ENCODE results near the gene YARS1. TPM values are rescaled to one million over a fixed set of nuclear protein-coding genes. Genes with fewer than 3 reads are reported as not detected.

Gene YARS1
- total RNA-seq, 4 donors from 2014 or later = 37.8 to 59.4 (median 55.9) TPM

GRCh38 chr1:32767641-32768040 is 49.5 kb downstream of the YARS1 start:
- TF ChIP-seq CTCF (IDR thresholded peaks at IDR 0.05 in 4 of 5, conservative IDR thresholded peaks at IDR 0.05 in 1 of 5) = no peak
- TF ChIP-seq POLR2A (IDR thresholded peaks at IDR 0.05) = no peak
- H3K27ac ChIP-seq = no peak overlapping the region
- intact Hi-C loops (cut with DNase I; ENCODE audit: low total_unique reads) = no loop called here

DNA sequence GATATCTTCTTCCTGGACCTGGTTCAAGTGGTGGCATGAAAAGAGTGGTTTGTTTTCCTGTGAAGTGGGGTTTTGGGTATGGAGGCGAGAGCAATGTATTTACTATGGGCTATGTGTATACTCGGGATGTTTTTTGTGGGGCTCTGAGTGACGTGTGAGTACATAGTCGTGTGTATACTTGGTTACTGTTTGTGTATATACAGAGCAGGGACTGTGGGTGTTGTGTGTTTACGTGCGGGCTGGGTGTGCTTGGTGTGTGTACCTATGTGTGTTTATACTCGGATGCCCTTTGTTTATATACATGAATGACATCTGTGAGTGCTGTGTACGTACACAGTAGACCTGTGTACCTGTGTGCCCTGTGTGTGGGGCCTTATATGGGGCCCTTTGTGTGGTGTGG is 50.0 kb downstream of the YARS1 start:
- intact Hi-C loops (cut with DNase I; ENCODE audit: low total_unique reads) = no loop called here
- no peak for ATAC-seq
- TF ChIP-seq POLR2A (IDR thresholded peaks at IDR 0.05) (no peak), CTCF (IDR thresholded peaks at IDR 0.05 in 4 of 5, conservative IDR thresholded peaks at IDR 0.05 in 1 of 5) (no peak)
- Histone ChIP-seq H3K36me3 (no peaks in the 10 kb centered on the region), H3K27ac (no peak overlapping the region), H3K27me3 (no peaks in the 10 kb centered on the region), H3K9me3 (no peaks in the 10 kb centered on the region), H3K4me1 (peaks cover 0 to 3% of the 10 kb centered on the region in 2 donors), H3K4me3 (no peak overlapping the region)
- no peak for DNase-seq
- in situ Hi-C loops (cut with MboI; ENCODE audit: low sequenced_read_pairs in 4 of 4) = no loop called here

More at GRCh38 chr1:32767641-32768040, 49.5 kb downstream of the YARS1 start:
- Histone ChIP-seq H3K27me3 (no peaks in the 10 kb centered on the region), H3K36me3 (no peaks in the 10 kb centered on the region), H3K4me1 (peaks cover 2 to 3% of the 10 kb centered on the region in 2 donors), H3K9me3 (no peaks in the 10 kb centered on the region), H3K4me3 (no peak overlapping the region)
- no peak for ATAC-seq
- no peak for DNase-seq
- in situ Hi-C loops (cut with MboI; ENCODE audit: low sequenced_read_pairs in 4 of 4) = no loop called here

DNA sequence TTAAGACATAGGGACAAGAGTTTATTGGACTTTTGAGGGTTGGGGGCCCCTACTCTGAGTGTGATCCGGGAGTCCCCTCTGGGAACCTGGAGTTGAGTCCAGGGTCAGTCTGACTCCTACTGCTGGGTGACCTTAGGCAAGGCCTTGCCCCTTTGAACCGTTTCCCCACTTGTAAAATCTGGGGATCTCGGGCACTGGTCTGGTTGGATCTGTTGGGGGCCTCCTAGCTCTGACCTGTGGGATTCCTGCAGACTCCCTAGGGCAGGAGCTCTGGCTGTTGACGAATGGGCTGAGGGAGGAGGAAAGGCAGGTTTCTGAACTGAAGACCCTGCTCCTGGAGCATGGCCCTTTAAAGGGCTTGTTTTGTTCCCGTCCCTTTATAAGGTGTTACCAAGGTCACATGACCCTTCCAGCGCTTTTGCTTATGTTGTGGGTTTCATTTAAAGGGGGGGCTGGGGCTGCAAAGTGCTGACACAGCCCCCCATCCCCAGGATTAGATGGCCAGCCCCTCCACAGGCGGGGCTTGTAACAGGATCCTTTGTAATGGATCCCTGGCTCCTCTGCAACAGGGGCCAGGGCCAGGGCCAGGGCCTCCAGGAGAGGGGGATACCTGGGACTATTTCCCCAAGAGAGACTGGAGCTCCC is 50.7 kb downstream of the YARS1 start:
- H3K9me3 ChIP-seq = no peaks in the 10 kb centered on the region
- ATAC-seq = no peak
- in situ Hi-C loops (cut with MboI; ENCODE audit: low sequenced_read_pairs in 4 of 4) (no loop called here), intact Hi-C loops (cut with DNase I; ENCODE audit: low total_unique reads) (no loop called here)
- H3K4me3 ChIP-seq = no peak overlapping the region
- no peaks in the 10 kb centered on the region for H3K36me3 ChIP-seq
- DNase-seq = no peak
- TF ChIP-seq CTCF (IDR thresholded peaks at IDR 0.05 in 4 of 5, conservative IDR thresholded peaks at IDR 0.05 in 1 of 5) = no peak
- no peak for TF ChIP-seq POLR2A (IDR thresholded peaks at IDR 0.05)
- peaks cover 0 to 5% of the 10 kb centered on the region in 2 donors for H3K4me1 ChIP-seq
- no peaks in the 10 kb centered on the region for H3K27me3 ChIP-seq
- no peak overlapping the region for H3K27ac ChIP-seq

- Histone ChIP-seq H3K27ac (no peak overlapping the region), H3K27me3 (no peaks in the 10 kb centered on the region), H3K4me3 (no peak overlapping the region), H3K36me3 (no peaks in the 10 kb centered on the region), H3K9me3 (no peaks in the 10 kb centered on the region), H3K4me1 (peaks cover 6 to 7% of the 10 kb centered on the region in 2 donors)
- in situ Hi-C loops (cut with MboI; ENCODE audit: low sequenced_read_pairs in 4 of 4) (no loop called here), intact Hi-C loops (cut with DNase I; ENCODE audit: low total_unique reads) (no loop called here)
- no peak for DNase-seq
- TF ChIP-seq POLR2A (IDR thresholded peaks at IDR 0.05) (no peak), CTCF (IDR thresholded peaks at IDR 0.05 in 4 of 5, conservative IDR thresholded peaks at IDR 0.05 in 1 of 5) (no peak)
- ATAC-seq = no peak
These were observed 51.4 kb downstream of the YARS1 start for GRCh38 chr1:32765570-32766327.
